Measurements from ENCODE around the gene NDC80.
"Not testable (repeated sequence)": the region's sequence is repeated elsewhere in the genome, so short reads cannot be mapped to it uniquely, and the experiment has no call there.

The NDC80 gene

DNA sequence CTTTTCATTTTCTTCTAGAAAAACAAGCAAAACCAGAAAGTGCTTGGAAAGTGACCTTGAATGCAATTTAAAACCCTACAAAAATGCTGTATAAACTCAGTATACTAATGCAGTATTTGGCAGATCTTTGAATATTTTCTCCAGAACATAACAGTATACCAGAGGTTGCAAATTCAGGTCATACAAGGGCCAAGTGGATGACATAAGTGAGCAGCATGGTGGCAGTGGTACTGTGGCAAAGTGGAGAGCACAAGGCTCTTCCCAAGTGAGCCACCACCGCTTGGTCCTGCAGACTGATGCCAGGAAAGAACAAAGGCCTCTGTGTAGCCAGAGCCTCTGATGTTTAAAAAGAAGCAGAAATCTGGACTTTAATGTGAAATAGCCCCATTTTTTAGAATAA is 33.1 kb upstream of the NDC80 start:
- H3K27me3 ChIP-seq (ENCODE audit: control insufficient read depth, insufficient read depth, low read length): no peaks in the 10 kb centered on the region
- no peak overlapping the region for H3K4me3 ChIP-seq (ENCODE audit: low read depth, low read length)
- H3K9ac ChIP-seq (ENCODE audit: low read depth, low read length): no peak overlapping the region
- H3K36me3 ChIP-seq (ENCODE audit: control insufficient read depth, insufficient read depth, low read length): no peaks in the 10 kb centered on the region
- no peaks in the 10 kb centered on the region for H3K9me3 ChIP-seq (ENCODE audit: control insufficient read depth, insufficient read depth, low read length)
- no peaks in the 10 kb centered on the region for H3K4me1 ChIP-seq (ENCODE audit: control insufficient read depth, insufficient read depth, low read length)

DNA sequence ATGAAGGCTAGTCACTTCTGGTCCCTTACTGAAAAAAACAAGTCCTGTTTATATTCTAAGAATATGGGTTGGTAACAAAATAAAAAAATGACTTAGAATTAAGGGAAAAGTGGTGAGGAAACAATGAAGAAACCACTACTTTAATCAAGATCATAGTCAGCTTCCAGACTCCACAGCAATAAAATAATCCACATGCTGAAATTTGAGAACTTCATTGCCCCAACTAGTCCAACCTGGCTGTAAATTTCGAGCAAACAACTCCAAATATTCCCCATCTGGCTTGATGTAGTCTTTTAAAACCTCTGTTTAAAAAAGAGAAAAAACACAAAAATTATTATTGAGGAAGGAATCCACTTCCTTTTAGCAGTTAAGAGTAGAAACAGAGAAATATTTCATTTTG is 32.5 kb upstream of the NDC80 start:
- no peaks in the 10 kb centered on the region for H3K4me1 ChIP-seq (ENCODE audit: control insufficient read depth, insufficient read depth, low read length)

DNA sequence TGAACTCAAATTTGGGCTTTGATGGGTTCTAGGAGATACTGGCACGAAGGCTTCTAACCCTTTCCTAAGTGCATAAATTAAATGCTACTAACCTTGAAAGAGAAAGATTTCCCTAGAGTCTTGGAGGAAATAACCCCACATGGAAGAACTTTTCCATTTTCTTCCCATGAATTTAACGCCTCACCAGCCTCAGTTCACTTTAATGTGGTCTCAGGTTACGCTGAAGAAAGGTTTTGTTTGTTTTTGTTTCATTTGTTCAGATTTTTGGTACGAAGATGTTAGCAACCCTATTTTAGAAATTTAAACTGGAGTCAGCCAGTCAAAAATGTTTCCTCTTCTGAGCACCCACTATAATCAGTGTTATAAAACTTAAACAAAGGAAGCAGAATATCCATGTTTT is 30.8 kb upstream of the NDC80 start:
- H3K4me3 ChIP-seq (ENCODE audit: low read depth, low read length): no peak overlapping the region
- no peaks in the 10 kb centered on the region for H3K9me3 ChIP-seq (ENCODE audit: control insufficient read depth, insufficient read depth, low read length)
- no peaks in the 10 kb centered on the region for H3K36me3 ChIP-seq (ENCODE audit: control insufficient read depth, insufficient read depth, low read length)
- H3K27me3 ChIP-seq (ENCODE audit: control insufficient read depth, insufficient read depth, low read length): no peaks in the 10 kb centered on the region
- H3K4me1 ChIP-seq (ENCODE audit: control insufficient read depth, insufficient read depth, low read length): no peaks in the 10 kb centered on the region
- H3K9ac ChIP-seq (ENCODE audit: low read depth, low read length): no peak overlapping the region

More for the DNA sequence above, 32.5 kb upstream of the NDC80 start:
- H3K9me3 ChIP-seq (ENCODE audit: control insufficient read depth, insufficient read depth, low read length): no peaks in the 10 kb centered on the region
- H3K4me3 ChIP-seq (ENCODE audit: low read depth, low read length): no peak overlapping the region
- no peak overlapping the region for H3K9ac ChIP-seq (ENCODE audit: low read depth, low read length)
- no peaks in the 10 kb centered on the region for H3K27me3 ChIP-seq (ENCODE audit: control insufficient read depth, insufficient read depth, low read length)
- H3K36me3 ChIP-seq (ENCODE audit: control insufficient read depth, insufficient read depth, low read length): no peaks in the 10 kb centered on the region

GRCh38 chr18:2541925-2542563 is 29.3 kb upstream of the NDC80 start:
- not testable (repeated sequence) for H3K9ac ChIP-seq (ENCODE audit: low read depth, low read length); H3K27me3 ChIP-seq (ENCODE audit: control insufficient read depth, insufficient read depth, low read length); H3K9me3 ChIP-seq (ENCODE audit: control insufficient read depth, insufficient read depth, low read length); H3K4me3 ChIP-seq (ENCODE audit: low read depth, low read length); H3K4me1 ChIP-seq (ENCODE audit: control insufficient read depth, insufficient read depth, low read length); H3K36me3 ChIP-seq (ENCODE audit: control insufficient read depth, insufficient read depth, low read length)

GRCh38 chr18:2545155-2545554 is 26.2 kb upstream of the NDC80 start:
- no peaks in the 10 kb centered on the region for H3K36me3 ChIP-seq (ENCODE audit: control insufficient read depth, insufficient read depth, low read length)
- H3K9ac ChIP-seq (ENCODE audit: low read depth, low read length): no peak overlapping the region
- H3K4me1 ChIP-seq (ENCODE audit: control insufficient read depth, insufficient read depth, low read length): no peaks in the 10 kb centered on the region
- no peaks in the 10 kb centered on the region for H3K9me3 ChIP-seq (ENCODE audit: control insufficient read depth, insufficient read depth, low read length)
- no peaks in the 10 kb centered on the region for H3K27me3 ChIP-seq (ENCODE audit: control insufficient read depth, insufficient read depth, low read length)
- H3K4me3 ChIP-seq (ENCODE audit: low read depth, low read length): no peak overlapping the region

DNA sequence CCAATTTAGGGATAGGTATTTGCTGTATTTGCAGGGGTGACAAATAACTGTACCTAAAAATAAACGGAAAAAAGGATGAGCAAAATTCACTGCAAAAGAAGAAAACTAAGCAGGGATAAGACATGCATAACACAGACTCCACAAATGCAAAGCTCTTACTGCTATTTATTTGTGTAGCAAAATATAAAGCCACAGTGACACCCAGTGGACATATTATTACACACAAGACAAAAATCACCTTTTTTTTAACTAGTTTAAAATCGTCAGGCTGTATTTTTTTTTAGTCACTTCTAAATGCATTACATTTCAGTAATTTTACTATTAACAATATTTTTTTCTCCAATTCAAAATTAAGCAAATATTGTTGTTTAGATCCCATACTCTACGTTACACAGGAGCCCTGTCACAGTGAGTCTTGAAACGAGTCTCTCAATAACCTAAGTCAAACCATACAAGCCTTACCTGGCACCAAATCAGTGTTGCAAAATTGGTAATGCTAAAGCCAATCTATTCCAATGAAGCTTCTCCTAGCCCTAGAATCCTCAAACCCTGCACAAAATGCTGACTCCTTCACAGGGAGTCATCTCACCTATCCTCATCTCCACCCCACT is 23.8 kb upstream of the NDC80 start:
- Histone ChIP-seq H3K4me3 (ENCODE audit: low read depth, low read length) (no peak overlapping the region), H3K36me3 (ENCODE audit: control insufficient read depth, insufficient read depth, low read length) (no peaks in the 10 kb centered on the region), H3K9ac (ENCODE audit: low read depth, low read length) (no peak overlapping the region), H3K9me3 (ENCODE audit: control insufficient read depth, insufficient read depth, low read length) (no peaks in the 10 kb centered on the region), H3K27me3 (ENCODE audit: control insufficient read depth, insufficient read depth, low read length) (no peaks in the 10 kb centered on the region), H3K4me1 (ENCODE audit: control insufficient read depth, insufficient read depth, low read length) (no peaks in the 10 kb centered on the region)

DNA sequence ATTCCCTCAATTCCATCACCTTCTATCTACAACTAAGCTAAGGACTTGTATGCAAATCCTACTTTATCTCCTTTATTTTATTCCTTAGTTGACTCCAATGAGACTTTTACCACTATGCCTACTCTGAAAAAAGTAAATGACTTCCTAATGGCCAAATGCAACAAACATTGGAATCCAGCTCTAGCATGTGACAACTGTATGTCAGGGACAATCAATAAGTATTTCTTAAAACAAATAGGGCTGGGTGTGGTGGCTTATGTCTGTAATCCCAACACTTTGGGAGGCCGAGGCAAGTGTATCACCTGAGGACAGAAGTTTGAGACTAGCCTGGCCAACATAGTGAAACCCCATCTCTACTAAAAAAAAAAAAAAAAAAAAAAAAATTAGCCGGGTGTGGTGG is 21.9 kb upstream of the NDC80 start:
- Histone ChIP-seq H3K36me3 (ENCODE audit: control insufficient read depth, insufficient read depth, low read length) (no peaks in the 10 kb centered on the region), H3K4me1 (ENCODE audit: control insufficient read depth, insufficient read depth, low read length) (no peaks in the 10 kb centered on the region), H3K9me3 (ENCODE audit: control insufficient read depth, insufficient read depth, low read length) (no peaks in the 10 kb centered on the region), H3K4me3 (ENCODE audit: low read depth, low read length) (no peak overlapping the region), H3K27me3 (ENCODE audit: control insufficient read depth, insufficient read depth, low read length) (no peaks in the 10 kb centered on the region), H3K9ac (ENCODE audit: low read depth, low read length) (no peak overlapping the region)

DNA sequence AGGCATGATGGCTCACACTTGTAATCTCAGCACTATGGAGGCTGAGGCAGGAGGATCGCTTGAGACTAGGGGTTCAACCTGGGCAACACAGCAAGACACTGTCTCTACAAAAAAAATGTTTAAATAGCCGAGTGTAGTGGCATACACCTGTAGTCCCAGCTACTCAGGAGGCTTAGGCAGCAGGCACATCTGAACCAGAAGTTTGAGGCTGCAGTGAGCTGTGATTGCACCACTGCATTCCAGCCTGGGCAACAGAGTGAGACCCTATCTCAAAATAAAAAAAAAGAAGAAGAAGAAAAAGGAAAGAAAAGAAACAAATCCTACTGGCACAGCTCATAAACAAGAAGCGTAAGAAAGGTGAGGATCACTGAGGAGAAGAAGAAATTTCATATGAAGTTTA is 19.9 kb upstream of the NDC80 start:
- H3K4me3 ChIP-seq (ENCODE audit: low read depth, low read length): no peak overlapping the region
- H3K27me3 ChIP-seq (ENCODE audit: control insufficient read depth, insufficient read depth, low read length): no peaks in the 10 kb centered on the region
- H3K9ac ChIP-seq (ENCODE audit: low read depth, low read length): no peak overlapping the region
- H3K36me3 ChIP-seq (ENCODE audit: control insufficient read depth, insufficient read depth, low read length): no peaks in the 10 kb centered on the region
- no peaks in the 10 kb centered on the region for H3K9me3 ChIP-seq (ENCODE audit: control insufficient read depth, insufficient read depth, low read length)
- peaks cover 2% of the 10 kb centered on the region for H3K4me1 ChIP-seq (ENCODE audit: control insufficient read depth, insufficient read depth, low read length)

DNA sequence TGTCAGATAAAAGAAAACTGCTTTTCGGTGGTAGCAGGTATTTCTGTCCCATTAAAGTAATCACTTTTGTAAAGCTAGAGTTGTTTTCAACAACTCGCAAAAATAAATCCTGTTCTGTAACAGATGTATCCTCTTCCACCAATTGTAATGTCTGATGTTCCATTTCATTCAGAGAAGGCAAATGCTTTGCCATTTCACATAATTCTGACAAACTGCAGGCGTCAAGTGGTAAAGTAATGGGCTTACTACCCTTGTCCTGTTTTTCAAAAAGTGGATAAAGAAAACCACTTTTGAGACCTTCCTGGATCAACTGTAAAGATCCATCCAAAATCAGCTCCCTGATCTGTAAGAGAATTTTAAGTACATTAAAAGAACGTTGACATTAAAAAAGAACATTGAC is 16.7 kb upstream of the NDC80 start:
- H3K27me3 ChIP-seq (ENCODE audit: control insufficient read depth, insufficient read depth, low read length): no peaks in the 10 kb centered on the region
- H3K36me3 ChIP-seq (ENCODE audit: control insufficient read depth, insufficient read depth, low read length): no peaks in the 10 kb centered on the region
- H3K4me3 ChIP-seq (ENCODE audit: low read depth, low read length): no peak overlapping the region
- no peaks in the 10 kb centered on the region for H3K9me3 ChIP-seq (ENCODE audit: control insufficient read depth, insufficient read depth, low read length)
- peaks cover 2% of the 10 kb centered on the region for H3K4me1 ChIP-seq (ENCODE audit: control insufficient read depth, insufficient read depth, low read length)
- no peak overlapping the region for H3K9ac ChIP-seq (ENCODE audit: low read depth, low read length)

- H3K36me3 ChIP-seq (ENCODE audit: control insufficient read depth, insufficient read depth, low read length): no peaks in the 10 kb centered on the region
- H3K4me3 ChIP-seq (ENCODE audit: low read depth, low read length): no peak overlapping the region
- H3K9ac ChIP-seq (ENCODE audit: low read depth, low read length): no peak overlapping the region
- H3K4me1 ChIP-seq (ENCODE audit: control insufficient read depth, insufficient read depth, low read length): peaks cover 2% of the 10 kb centered on the region
- no peaks in the 10 kb centered on the region for H3K27me3 ChIP-seq (ENCODE audit: control insufficient read depth, insufficient read depth, low read length)
- no peaks in the 10 kb centered on the region for H3K9me3 ChIP-seq (ENCODE audit: control insufficient read depth, insufficient read depth, low read length)
Observed at GRCh38 chr18:2555895-2556294, 15.5 kb upstream of the NDC80 start.

DNA sequence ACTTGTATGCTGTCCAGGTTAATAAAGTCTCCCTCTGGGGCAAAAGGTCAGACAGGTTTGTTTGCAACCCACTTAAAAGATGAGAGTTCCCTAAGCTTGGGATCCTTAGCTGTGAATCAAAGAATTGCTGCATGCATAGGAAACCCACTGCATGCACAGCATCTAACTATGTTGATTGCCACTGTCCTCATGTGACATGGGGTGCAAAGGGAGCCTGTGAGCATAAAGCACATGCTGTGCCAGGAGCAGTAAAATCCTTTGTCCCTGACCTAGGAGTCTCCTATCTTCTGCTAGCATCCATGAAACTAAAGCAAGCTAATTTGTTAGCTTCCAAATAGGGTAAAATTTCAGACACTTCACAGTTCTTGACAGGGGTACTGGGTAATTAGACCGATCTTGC is 13.8 kb upstream of the NDC80 start:
- Histone ChIP-seq H3K36me3 (ENCODE audit: control insufficient read depth, insufficient read depth, low read length) (no peaks in the 10 kb centered on the region), H3K9me3 (ENCODE audit: control insufficient read depth, insufficient read depth, low read length) (no peaks in the 10 kb centered on the region), H3K4me1 (ENCODE audit: control insufficient read depth, insufficient read depth, low read length) (peaks cover 2% of the 10 kb centered on the region), H3K4me3 (ENCODE audit: low read depth, low read length) (no peak overlapping the region), H3K27me3 (ENCODE audit: control insufficient read depth, insufficient read depth, low read length) (no peaks in the 10 kb centered on the region), H3K9ac (ENCODE audit: low read depth, low read length) (no peak overlapping the region)

- Histone ChIP-seq H3K9me3 (ENCODE audit: control insufficient read depth, insufficient read depth, low read length) (no peaks in the 10 kb centered on the region), H3K9ac (ENCODE audit: low read depth, low read length) (no peak overlapping the region), H3K36me3 (ENCODE audit: control insufficient read depth, insufficient read depth, low read length) (no peaks in the 10 kb centered on the region), H3K4me3 (ENCODE audit: low read depth, low read length) (no peak overlapping the region), H3K27me3 (ENCODE audit: control insufficient read depth, insufficient read depth, low read length) (no peaks in the 10 kb centered on the region), H3K4me1 (ENCODE audit: control insufficient read depth, insufficient read depth, low read length) (peaks cover 2% of the 10 kb centered on the region)
Observed at GRCh38 chr18:2559249-2559648, 12.1 kb upstream of the NDC80 start.

All from iPS-15b (cell line).